A549 (cell line): ENCODE measurements around the gene CDC16. TPM values are rescaled to one million over a fixed set of nuclear protein-coding genes. Genes with fewer than 3 reads are reported as not detected.
A peak's percentile ranks its signal among the peaks of the same experiment; 100 is the strongest.

Experiments
- ATAC-seq, 2 experiments: fragments of 200-7000 bp in 1 of 2; fragments of >200 bp in 1 of 2; cut with Nextera tagmentation in 1 of 2; cut with Tn5 transposase in 1 of 2; 3 replicates each; pipeline versions ENCODE4 v1.8.0 to v1.9.1; 2018 to 2020; ENCODE audit warnings: mild to moderate bottlenecking in 1 of 2, moderate library complexity in 1 of 2
- CTCF ChIA-PET: fragments of 300-600 bp; sonication (Branson Sonifier 250); formaldehyde crosslinking; extraction: SDS; loops from one replicate; lab custom pipeline; 2021; ENCODE audit warnings: antibody characterized with exemption, inconsistent platforms; lab: Yijun Ruan, JAX
- POLR2A ChIA-PET: fragments of 350-600 bp; formaldehyde crosslinking; extraction: SDS; loops from one replicate; lab custom pipeline; 2021; ENCODE audit warnings: antibody characterized with exemption, inconsistent platforms; lab: Yijun Ruan, JAX
- DNase-seq, 2 experiments: peaks; one replicate each; pipeline versions ENCODE4 v3.0.0 to v3.0.0-alpha.2; 2011 to 2016; ENCODE audit warnings: low read depth in 1 of 2, low spot score in 1 of 2
- FAIRE-seq: peaks from 2 replicates; lab custom pipeline; 2011; peaks lifted over from hg19 to GRCh38; lab: Jason Lieb, UNC
- H3K27ac ChIP-seq, 2 experiments: fragments of >200 bp; sonication (Bioruptor Twin); formaldehyde crosslinking; 3 replicates each; pipeline ENCODE4 v1.5.1; 2016 to 2017
- H3K4me1 ChIP-seq: fragments of >200 bp; sonication (Bioruptor Twin); formaldehyde crosslinking; 3 replicates; pipeline ENCODE4 v1.6.1; 2016
- H3K4me2 ChIP-seq: fragments of >200 bp; sonication (Bioruptor Twin); formaldehyde crosslinking; 3 replicates; pipeline ENCODE4 v1.6.1; 2016
- H3K4me3 ChIP-seq: fragments of >200 bp; sonication (Bioruptor Twin); formaldehyde crosslinking; 3 replicates; pipeline ENCODE4 v1.5.1; 2016
- H3K9me3 ChIP-seq: fragments of >200 bp; sonication (Bioruptor Twin); formaldehyde crosslinking; 3 replicates; pipeline ENCODE4 v1.6.1; 2016
- BHLHE40 ChIP-seq: IDR thresholded peaks from 2 replicates; pipeline ENCODE4 v1.6.1; 2012; ENCODE audit warnings: low read depth, low read length, inconsistent platforms
- CBX2 ChIP-seq: fragments of 200-600 bp; sonication (generic); IDR thresholded peaks from 2 replicates; pipeline ENCODE4 v1.6.1; 2016; ENCODE audit warnings: low read depth, mild to moderate bottlenecking, borderline replicate concordance
- CHD4 ChIP-seq: fragments of 200-600 bp; sonication (generic); IDR thresholded peaks from 2 replicates; pipeline ENCODE4 v1.6.1; 2016; ENCODE audit warnings: antibody characterized with exemption, mild to moderate bottlenecking, borderline replicate concordance
- EHF ChIP-seq: fragments of 250-450 bp; sonication (Bioruptor Pico); IDR thresholded peaks from 2 replicates; pipeline ENCODE4 v1.5.0; 2020; ENCODE audit warnings: mild to moderate bottlenecking
- ESRRA ChIP-seq: fragments of 150-350 bp; IDR thresholded peaks from 2 replicates; pipeline ENCODE4 v1.6.1; 2014; ENCODE audit warnings: mild to moderate bottlenecking, low read length, borderline replicate concordance
- HEYL ChIP-seq: fragments of 250-450 bp; sonication (Bioruptor Pico); IDR thresholded peaks from 2 replicates; pipeline ENCODE4 v1.8.0; 2021; ENCODE audit warnings: mild to moderate bottlenecking, moderate library complexity
- HOXA7 ChIP-seq: fragments of 250-450 bp; sonication (Bioruptor Pico); IDR thresholded peaks from 2 replicates; pipeline ENCODE4 v1.5.0; 2020; ENCODE audit warnings: mild to moderate bottlenecking, moderate library complexity
- HOXB5 ChIP-seq: fragments of 250-450 bp; sonication (Bioruptor Pico); IDR thresholded peaks from 2 replicates; pipeline ENCODE4 v1.5.0; 2020; ENCODE audit warnings: mild to moderate bottlenecking, moderate library complexity
- JUN ChIP-seq, 2 experiments: fragments of >200 bp; sonication (Bioruptor Twin); formaldehyde crosslinking; IDR thresholded peaks; 2 replicates in 1 of 2; 3 replicates in 1 of 2; pipeline ENCODE4 v1.6.1; 2016 to 2017
- MAFK ChIP-seq: fragments of 450-650 bp; IDR thresholded peaks from 2 replicates; pipeline ENCODE4 v1.6.1; 2014; ENCODE audit not compliant: partially characterized antibody
- MAX ChIP-seq: IDR thresholded peaks from 2 replicates; pipeline ENCODE4 v1.6.1; 2012
- NPAS2 ChIP-seq: fragments of 250-450 bp; sonication (Bioruptor Pico); IDR thresholded peaks from 2 replicates; pipeline ENCODE4 v1.8.0; 2022; ENCODE audit warnings: mild to moderate bottlenecking, moderate library complexity, borderline replicate concordance
- POLR2A ChIP-seq: IDR thresholded peaks from 2 replicates; pipeline ENCODE4 v1.6.1; 2012; ENCODE audit warnings: mild to moderate bottlenecking, low read length
- RARB ChIP-seq: fragments of 250-450 bp; sonication (Bioruptor Pico); IDR thresholded peaks from 2 replicates; pipeline ENCODE4 v1.8.0; 2021; ENCODE audit warnings: mild to moderate bottlenecking, moderate library complexity
- RCOR1 ChIP-seq: fragments of 150-350 bp; IDR thresholded peaks from 2 replicates; pipeline ENCODE4 v1.6.1; 2014; ENCODE audit warnings: antibody characterized with exemption, low read length, low read depth
- REST ChIP-seq: fragments of 200-600 bp; sonication (generic); IDR thresholded peaks from 2 replicates; pipeline ENCODE4 v1.6.1; 2016; ENCODE audit warnings: antibody characterized with exemption, mild to moderate bottlenecking, moderate library complexity
- SMC3 ChIP-seq: fragments of >200 bp; sonication (Bioruptor Twin); formaldehyde crosslinking; IDR thresholded peaks from 3 replicates; pipeline ENCODE4 v1.6.1; 2018; ENCODE audit warnings: inconsistent platforms
- TFCP2L1 ChIP-seq: fragments of 250-450 bp; sonication (Bioruptor Pico); IDR thresholded peaks from 2 replicates; pipeline ENCODE4 v1.5.0; 2021; ENCODE audit warnings: mild to moderate bottlenecking
- TP53 ChIP-seq: fragments of 250-450 bp; sonication (Bioruptor Pico); IDR thresholded peaks from 2 replicates; pipeline ENCODE4 v1.5.0; 2021; ENCODE audit warnings: mild to moderate bottlenecking, moderate library complexity
- ZC3H11A ChIP-seq: fragments of 450-650 bp; IDR thresholded peaks from 2 replicates; pipeline ENCODE4 v1.6.1; 2014; ENCODE audit warnings: antibody characterized with exemption, mild to moderate bottlenecking
- ZSCAN20 ChIP-seq: fragments of 250-450 bp; sonication (Bioruptor Pico); IDR thresholded peaks from 2 replicates; pipeline ENCODE4 v1.8.0; 2022; ENCODE audit warnings: mild to moderate bottlenecking, moderate library complexity
- WGBS: methylation state at CpG from one replicate; pipeline ENCODE4 v1.1.6; 2017; ENCODE audit errors: missing lambda C conversion rate; 5-methylcytosine and 5-hydroxymethylcytosine counted together
- polyA plus RNA-seq, 4 experiments: library from polyadenylated mRNA; depleted of rRNA in 3 of 4; stranded (reverse); fragments of >200 nt; fragmentation: RNase III in 1 of 4; extraction: RNeasy Plus Mini Kit Qiagen cat#74134 plus additional on column Dnase treatment in 1 of 4; gene quantifications; 2 replicates in 3 of 4; 3 replicates in 1 of 4; pipeline ENCODE4 v1.2.3, GENCODE V29; 2011 to 2017
- TF ChIP-seq, protein P1 (sequence below): fragments of >200 bp; sonication (Bioruptor Twin); formaldehyde crosslinking; IDR thresholded peaks from 3 replicates; pipeline ENCODE4 v1.5.1; 2016
- TF ChIP-seq, protein P2 (sequence below): fragments of >200 bp; sonication (Bioruptor Twin); formaldehyde crosslinking; IDR thresholded peaks from 3 replicates; pipeline ENCODE4 v1.6.1; 2016
- TF ChIP-seq, protein P3 (sequence below): fragments of 250-450 bp; sonication (Bioruptor Pico); IDR thresholded peaks from 2 replicates; pipeline ENCODE4 v1.5.0; 2021; ENCODE audit warnings: mild to moderate bottlenecking, moderate library complexity, borderline replicate concordance

Gene CDC16
- polyA plus RNA-seq, 2 of the 4 experiments (the other 2 are of a cell fraction) = 42.4 to 85.0 TPM

DNA sequence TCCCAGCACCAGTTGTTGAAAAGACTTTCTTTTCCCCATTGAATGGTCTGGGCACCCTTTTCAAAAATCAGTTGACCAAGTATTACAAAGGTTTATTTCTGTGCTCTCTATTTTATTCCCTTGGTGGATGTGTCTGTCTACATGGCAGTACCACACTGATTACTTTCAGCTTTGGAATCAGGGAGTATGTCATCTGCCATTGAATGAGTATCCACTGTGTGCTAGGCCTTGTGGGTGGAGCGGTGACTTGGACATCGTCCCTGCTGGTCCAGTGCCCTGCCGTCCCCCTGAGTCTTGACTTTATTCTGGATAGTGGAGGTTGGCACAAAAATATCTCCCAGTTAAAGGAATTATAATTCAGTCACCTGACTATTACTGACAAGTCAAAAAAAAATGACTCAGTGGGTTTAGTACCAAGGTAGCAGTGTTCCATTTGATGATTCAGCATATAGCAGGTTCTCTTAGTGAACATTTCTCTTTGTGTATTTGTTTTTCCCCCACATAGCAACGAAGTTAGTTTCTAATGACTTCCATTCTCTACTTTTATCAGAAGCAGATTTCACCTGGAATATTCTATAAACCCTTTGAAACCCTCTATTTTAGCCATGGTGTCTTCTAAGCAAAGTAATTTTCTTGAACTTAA is 50.6 kb downstream of the CDC16 start:
- no peaks in the 10 kb centered on the region for H3K9me3 ChIP-seq
- H3K27ac ChIP-seq = no peak overlapping the region
- CTCF ChIA-PET = no interaction called here
- POLR2A ChIA-PET = no interaction called here
- WGBS = 93% methylated on average over 4 of the region's 4 CpGs
- no peak overlapping the region for H3K4me2 ChIP-seq
- ATAC-seq = no peak
- no peak for FAIRE-seq
- H3K4me3 ChIP-seq = no peak overlapping the region
- peaks cover 18% of the 10 kb centered on the region; the same call in 2 of the 3 replicates for H3K4me1 ChIP-seq
- no peak for DNase-seq
- TF ChIP-seq CHD4 (no peak), MAFK (peak; percentile 84)

DNA sequence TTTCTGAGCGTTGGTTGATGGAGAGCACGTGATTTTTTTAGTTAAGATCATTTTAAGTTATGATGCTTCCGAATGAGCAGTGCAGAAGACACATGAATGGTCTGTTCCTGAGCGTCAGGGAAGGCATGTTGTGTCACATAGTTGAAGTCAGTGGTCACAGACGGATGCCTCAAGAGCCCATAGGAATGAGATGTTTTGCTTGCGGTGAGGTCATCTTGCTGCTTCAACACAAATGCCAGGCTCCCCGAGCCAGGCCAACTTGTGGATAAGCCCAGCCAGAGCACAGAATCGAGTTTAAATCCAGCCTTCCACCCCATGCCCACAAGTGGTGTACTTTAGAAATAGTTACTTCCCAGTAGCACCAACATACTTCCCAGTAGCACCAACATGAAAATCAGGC is 52.1 kb downstream of the CDC16 start:
- H3K4me3 ChIP-seq = no peak overlapping the region
- TF ChIP-seq CBX2 = no peak
- TF ChIP-seq ESRRA = no peak
- TF ChIP-seq, protein P1, sequence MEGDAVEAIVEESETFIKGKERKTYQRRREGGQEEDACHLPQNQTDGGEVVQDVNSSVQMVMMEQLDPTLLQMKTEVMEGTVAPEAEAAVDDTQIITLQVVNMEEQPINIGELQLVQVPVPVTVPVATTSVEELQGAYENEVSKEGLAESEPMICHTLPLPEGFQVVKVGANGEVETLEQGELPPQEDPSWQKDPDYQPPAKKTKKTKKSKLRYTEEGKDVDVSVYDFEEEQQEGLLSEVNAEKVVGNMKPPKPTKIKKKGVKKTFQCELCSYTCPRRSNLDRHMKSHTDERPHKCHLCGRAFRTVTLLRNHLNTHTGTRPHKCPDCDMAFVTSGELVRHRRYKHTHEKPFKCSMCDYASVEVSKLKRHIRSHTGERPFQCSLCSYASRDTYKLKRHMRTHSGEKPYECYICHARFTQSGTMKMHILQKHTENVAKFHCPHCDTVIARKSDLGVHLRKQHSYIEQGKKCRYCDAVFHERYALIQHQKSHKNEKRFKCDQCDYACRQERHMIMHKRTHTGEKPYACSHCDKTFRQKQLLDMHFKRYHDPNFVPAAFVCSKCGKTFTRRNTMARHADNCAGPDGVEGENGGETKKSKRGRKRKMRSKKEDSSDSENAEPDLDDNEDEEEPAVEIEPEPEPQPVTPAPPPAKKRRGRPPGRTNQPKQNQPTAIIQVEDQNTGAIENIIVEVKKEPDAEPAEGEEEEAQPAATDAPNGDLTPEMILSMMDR = no peak
- TF ChIP-seq MAX = no peak
- no peak for TF ChIP-seq RCOR1
- TF ChIP-seq JUN (IDR thresholded peaks at IDR 0.05) = no peak
- TF ChIP-seq EHF (CRISPR knock-in tag) = no peak
- TF ChIP-seq HEYL (CRISPR knock-in tag) = no peak
- no peak for TF ChIP-seq TP53 (CRISPR knock-in tag)
- TF ChIP-seq, protein P2, sequence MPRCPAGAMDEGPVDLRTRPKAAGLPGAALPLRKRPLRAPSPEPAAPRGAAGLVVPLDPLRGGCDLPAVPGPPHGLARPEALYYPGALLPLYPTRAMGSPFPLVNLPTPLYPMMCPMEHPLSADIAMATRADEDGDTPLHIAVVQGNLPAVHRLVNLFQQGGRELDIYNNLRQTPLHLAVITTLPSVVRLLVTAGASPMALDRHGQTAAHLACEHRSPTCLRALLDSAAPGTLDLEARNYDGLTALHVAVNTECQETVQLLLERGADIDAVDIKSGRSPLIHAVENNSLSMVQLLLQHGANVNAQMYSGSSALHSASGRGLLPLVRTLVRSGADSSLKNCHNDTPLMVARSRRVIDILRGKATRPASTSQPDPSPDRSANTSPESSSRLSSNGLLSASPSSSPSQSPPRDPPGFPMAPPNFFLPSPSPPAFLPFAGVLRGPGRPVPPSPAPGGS = no peak
- TF ChIP-seq NPAS2 (CRISPR knock-in tag) = no peak
- no peak for TF ChIP-seq POLR2A
- TF ChIP-seq TFCP2L1 (CRISPR knock-in tag) = no peak
- TF ChIP-seq ZC3H11A = no peak
- no peak for TF ChIP-seq BHLHE40
- TF ChIP-seq, protein P3, sequence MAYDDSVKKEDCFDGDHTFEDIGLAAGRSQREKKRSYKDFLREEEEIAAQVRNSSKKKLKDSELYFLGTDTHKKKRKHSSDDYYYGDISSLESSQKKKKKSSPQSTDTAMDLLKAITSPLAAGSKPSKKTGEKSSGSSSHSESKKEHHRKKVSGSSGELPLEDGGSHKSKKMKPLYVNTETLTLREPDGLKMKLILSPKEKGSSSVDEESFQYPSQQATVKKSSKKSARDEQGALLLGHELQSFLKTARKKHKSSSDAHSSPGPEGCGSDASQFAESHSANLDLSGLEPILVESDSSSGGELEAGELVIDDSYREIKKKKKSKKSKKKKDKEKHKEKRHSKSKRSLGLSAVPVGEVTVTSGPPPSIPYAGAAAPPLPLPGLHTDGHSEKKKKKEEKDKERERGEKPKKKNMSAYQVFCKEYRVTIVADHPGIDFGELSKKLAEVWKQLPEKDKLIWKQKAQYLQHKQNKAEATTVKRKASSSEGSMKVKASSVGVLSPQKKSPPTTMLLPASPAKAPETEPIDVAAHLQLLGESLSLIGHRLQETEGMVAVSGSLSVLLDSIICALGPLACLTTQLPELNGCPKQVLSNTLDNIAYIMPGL = no peak
- TF ChIP-seq, all 56 proteins: peak for 0
- no peak for ATAC-seq
- no peaks in the 10 kb centered on the region for H3K9me3 ChIP-seq
- ChIA-PET CTCF (no interaction called here), POLR2A (no interaction called here)
- DNase-seq = no peak
- no peak overlapping the region for H3K4me2 ChIP-seq
- no peak for FAIRE-seq
- no peak overlapping the region for H3K27ac ChIP-seq
- peaks cover 14% of the 10 kb centered on the region; the same call in 1 of the 3 replicates for H3K4me1 ChIP-seq
- WGBS = 95% methylated on average over 8 of the region's 8 CpGs

GRCh38 chr13:114288157-114288591 is 53.5 kb downstream of the CDC16 start:
- ChIA-PET POLR2A (no interaction called here), CTCF (no interaction called here)
- H3K27ac ChIP-seq = no peak overlapping the region
- no peaks in the 10 kb centered on the region for H3K9me3 ChIP-seq
- no peak overlapping the region for H3K4me2 ChIP-seq
- ATAC-seq (no peak), FAIRE-seq (no peak), DNase-seq (no peak)
- 86% methylated on average over 8 of the region's 8 CpGs for WGBS
- peaks cover 10% of the 10 kb centered on the region; the same call in 1 of the 3 replicates for H3K4me1 ChIP-seq
- H3K4me3 ChIP-seq = no peak overlapping the region
- TF ChIP-seq SMC3 = no peak
- TF ChIP-seq HOXB5 = no peak
- no peak for TF ChIP-seq TP53 (CRISPR knock-in tag)
- TF ChIP-seq CBX2 = no peak
- TF ChIP-seq, protein P2 = no peak
- no peak for TF ChIP-seq ZSCAN20
- no peak for TF ChIP-seq REST
- TF ChIP-seq HOXA7 (CRISPR knock-in tag) = no peak
- TF ChIP-seq RARB (CRISPR knock-in tag) = no peak
- no peak for TF ChIP-seq RCOR1
- TF ChIP-seq MAFK = no peak
